ENCODE measurements around the gene AMDHD1. TPM values are rescaled to one million over a fixed set of nuclear protein-coding genes. Genes with fewer than 3 reads are reported as not detected.
A peak's percentile ranks its signal among the peaks of the same experiment; 100 is the strongest.

Gene AMDHD1
- total RNA-seq, 1 experiment from 2014 or later, result 0.80 TPM

DNA sequence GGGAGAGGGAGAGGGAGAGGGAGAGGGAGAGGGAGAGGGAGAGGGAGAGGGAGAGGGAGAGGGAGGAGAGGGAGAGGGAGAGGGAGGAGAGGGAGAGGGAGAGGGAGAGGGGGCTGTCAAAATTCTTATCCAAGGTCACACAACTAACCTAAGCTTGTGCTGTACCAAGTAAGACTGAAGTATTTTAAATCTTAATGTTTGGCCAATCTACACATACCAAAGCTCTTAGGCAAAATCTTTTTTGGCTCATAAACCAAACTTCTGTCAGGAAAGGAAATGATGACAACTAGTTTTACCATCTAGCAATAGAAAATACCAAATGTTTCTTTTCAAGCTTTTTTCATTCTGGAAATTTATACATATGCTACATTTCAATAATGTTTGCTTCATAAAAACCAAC lies 34.6 kb upstream of the AMDHD1 start:
- H3K4me3 ChIP-seq (ENCODE audit: low read length), result no peak overlapping the region
- no peaks in the 10 kb centered on the region for H3K4me1 ChIP-seq (ENCODE audit: insufficient read depth, low read length)
- no peaks in the 10 kb centered on the region for H3K36me3 ChIP-seq (ENCODE audit: low read depth, low read length)
- no peaks in the 10 kb centered on the region for H3K79me2 ChIP-seq (ENCODE audit: low read length)
- no peaks in the 10 kb centered on the region for H3K9me3 ChIP-seq (ENCODE audit: low read length)
- 0 out of 2 replicates have a peak, but pooled peaks cover 4% of the 10 kb centered on the region for H3K9me2 ChIP-seq (replicated peaks; ENCODE audit: low read length)
- no peaks in the 10 kb centered on the region for H3F3A ChIP-seq (ENCODE audit: low read length, unreplicated experiment)
- DNase-seq (peak; percentile 39), ATAC-seq (no peak)
- ChIA-PET CTCF (interaction anchor here (0.6 to 0.7 kb wide), 2 partner anchors 9 to 92 kb away, joined by 3 to 4 read pairs; no protein-coding TSS in a partner anchor), POLR2A (ENCODE audit: unreplicated experiment) (interaction anchor here (0.6 kb wide), 1 partner anchor 32 kb away, joined by 4 read pairs; no protein-coding TSS in a partner anchor)
- H3K27me3 ChIP-seq (ENCODE audit: low read length), result peaks cover 26% of the 10 kb centered on the region
- no peak overlapping the region for H2AFZ ChIP-seq (ENCODE audit: low read length)
- TF ChIP-seq CTCF (conservative IDR thresholded peaks at IDR 0.05; ENCODE audit: low read depth, low read length), result no peak
- no peak for TF ChIP-seq EZH2 (IDR thresholded peaks at IDR 0.05; ENCODE audit: low read length, unreplicated experiment)
- TF ChIP-seq EZH2phosphoT487 (IDR thresholded peaks at IDR 0.05; ENCODE audit: borderline replicate concordance, low read length), result no peak
- intact Hi-C loops (cut with micrococcal nuclease), result no loop called here
- no TSS peak for BruUV-seq (replicated peaks)
- no peak overlapping the region for H3K27ac ChIP-seq (ENCODE audit: low read length)
- no peak overlapping the region for H3K4me2 ChIP-seq (ENCODE audit: low read length)
- H3K9ac ChIP-seq (ENCODE audit: low read length), result no peak overlapping the region
- H4K20me1 ChIP-seq (ENCODE audit: low read length), result no peaks in the 10 kb centered on the region

- BruUV-seq (replicated peaks), result no TSS peak
- ChIA-PET CTCF (interaction anchor here (0.6 kb wide), 1 partner anchor 11 kb away, joined by 3 read pairs; no protein-coding TSS in a partner anchor), POLR2A (ENCODE audit: unreplicated experiment) (no interaction called here)
- Histone ChIP-seq H3F3A (ENCODE audit: low read length, unreplicated experiment) (no peaks in the 10 kb centered on the region), H3K4me1 (ENCODE audit: insufficient read depth, low read length) (no peaks in the 10 kb centered on the region), H3K36me3 (ENCODE audit: low read depth, low read length) (no peaks in the 10 kb centered on the region), H3K27ac (ENCODE audit: low read length) (no peak overlapping the region), H3K9me3 (ENCODE audit: low read length) (no peaks in the 10 kb centered on the region), H3K27me3 (ENCODE audit: low read length) (peaks cover 20% of the 10 kb centered on the region), H3K9ac (ENCODE audit: low read length) (no peak overlapping the region), H4K20me1 (ENCODE audit: low read length) (no peaks in the 10 kb centered on the region), H3K4me2 (ENCODE audit: low read length) (no peak overlapping the region), H2AFZ (ENCODE audit: low read length) (no peak overlapping the region), H3K79me2 (ENCODE audit: low read length) (no peaks in the 10 kb centered on the region), H3K9me2 (replicated peaks; ENCODE audit: low read length) (0 out of 2 replicates have a peak, but pooled peaks cover 4% of the 10 kb centered on the region), H3K4me3 (ENCODE audit: low read length) (no peak overlapping the region)
- no peak for ATAC-seq
- intact Hi-C loops (cut with micrococcal nuclease), result no loop called here
- DNase-seq, result no peak
- TF ChIP-seq CTCF (conservative IDR thresholded peaks at IDR 0.05; ENCODE audit: low read depth, low read length) (no peak), EZH2 (IDR thresholded peaks at IDR 0.05; ENCODE audit: low read length, unreplicated experiment) (no peak), EZH2phosphoT487 (IDR thresholded peaks at IDR 0.05; ENCODE audit: borderline replicate concordance, low read length) (no peak)
Observed at GRCh38 chr12:95909871-95910270, 33.3 kb upstream of the AMDHD1 start.
